Mesenchymal stem cell (in vitro differentiated cells and primary cell): Measurements from ENCODE around the gene SLC12A5.

Source experiments
- DNase-seq: peaks from one replicate; pipeline ENCODE4 v3.0.0-alpha.2; 2013
- H2AFZ ChIP-seq: one replicate; pipeline ENCODE4 v1.6.1; 2013; ENCODE audit warnings: low read depth, mild to moderate bottlenecking, control low read depth, inconsistent platforms, low read length, moderate library complexity
- H2AK5ac ChIP-seq: 2 replicates; pipeline ENCODE4 v1.6.1; 2013; ENCODE audit warnings: low read length, moderate library complexity, mild to moderate bottlenecking, inconsistent platforms; ENCODE audit not compliant: severe bottlenecking
- H2BK120ac ChIP-seq: one replicate; pipeline ENCODE4 v1.6.1; 2013; ENCODE audit warnings: low read depth, mild to moderate bottlenecking, inconsistent platforms, low read length, moderate library complexity
- H2BK12ac ChIP-seq, 2 experiments: one replicate each; pipeline ENCODE4 v1.6.1; 2013; ENCODE audit warnings: inconsistent platforms in 2 of 2, low read length in 2 of 2, mild to moderate bottlenecking in 2 of 2, moderate library complexity in 2 of 2, control low read depth in 1 of 2
- H2BK15ac ChIP-seq: one replicate; pipeline ENCODE4 v1.6.1; 2013; ENCODE audit warnings: mild to moderate bottlenecking, low read depth, inconsistent platforms; ENCODE audit not compliant: poor library complexity, severe bottlenecking
- H2BK5ac ChIP-seq: 2 replicates; pipeline ENCODE4 v1.6.1; 2013; ENCODE audit warnings: low read depth, mild to moderate bottlenecking, low read length, control low read depth, inconsistent platforms; ENCODE audit not compliant: poor library complexity, severe bottlenecking
- H3K14ac ChIP-seq, 2 experiments: one replicate each; pipeline ENCODE4 v1.6.1; 2013; ENCODE audit warnings: inconsistent platforms in 2 of 2, low read length in 2 of 2, control low read depth in 1 of 2, mild to moderate bottlenecking in 1 of 2, moderate library complexity in 1 of 2
- H3K18ac ChIP-seq, 2 experiments: one replicate each; pipeline ENCODE4 v1.6.1; 2013; ENCODE audit warnings: inconsistent platforms in 2 of 2, low read length in 2 of 2, control low read depth in 1 of 2, low read depth in 1 of 2, mild to moderate bottlenecking in 1 of 2
- H3K23ac ChIP-seq, 2 experiments: one replicate each; pipeline ENCODE4 v1.6.1; 2013; ENCODE audit warnings: inconsistent platforms in 2 of 2, low read length in 2 of 2, mild to moderate bottlenecking in 2 of 2, moderate library complexity in 2 of 2, control low read depth in 1 of 2
- H3K27ac ChIP-seq: 2 replicates; pipeline ENCODE4 v1.5.1; 2013; ENCODE audit warnings: mild to moderate bottlenecking, moderate library complexity, low read length, control low read depth, inconsistent platforms; ENCODE audit not compliant: poor library complexity, severe bottlenecking
- H3K27me3 ChIP-seq, 2 experiments: 2 replicates each; pipeline versions ENCODE4 v1.6.1 to v1.7.0; 2013; ENCODE audit warnings: low read length in 2 of 2, mild to moderate bottlenecking in 2 of 2, moderate library complexity in 2 of 2, control low read depth in 1 of 2, inconsistent platforms in 1 of 2; ENCODE audit not compliant: control insufficient read depth in 1 of 2, insufficient read depth in 1 of 2
- H3K36me3 ChIP-seq, 2 experiments: 2 replicates each; pipeline versions ENCODE4 v1.6.1 to v1.7.0; 2013; ENCODE audit warnings: low read length in 2 of 2, control low read depth in 1 of 2, inconsistent platforms in 1 of 2, low read depth in 1 of 2, mild to moderate bottlenecking in 1 of 2; ENCODE audit not compliant: insufficient read depth in 2 of 2, control insufficient read depth in 1 of 2
- H3K4ac ChIP-seq, 2 experiments: one replicate each; pipeline ENCODE4 v1.6.1; 2013; ENCODE audit warnings: inconsistent platforms in 2 of 2, low read length in 2 of 2, mild to moderate bottlenecking in 2 of 2, moderate library complexity in 2 of 2, control low read depth in 1 of 2, low read depth in 1 of 2
- H3K4me1 ChIP-seq: 2 replicates; pipeline ENCODE4 v1.6.1; 2013; ENCODE audit warnings: low read depth, low read length, control low read depth; ENCODE audit not compliant: control insufficient read depth, insufficient read depth
- H3K4me2 ChIP-seq: 2 replicates; pipeline ENCODE4 v1.6.1; 2013; ENCODE audit warnings: low read length, mild to moderate bottlenecking, inconsistent platforms; ENCODE audit not compliant: poor library complexity, severe bottlenecking
- H3K4me3 ChIP-seq, 2 experiments: 2 replicates each; pipeline versions ENCODE4 v1.5.1 to v1.7.0; 2013; ENCODE audit warnings: low read length in 2 of 2, mild to moderate bottlenecking in 2 of 2, control low read depth in 1 of 2, low read depth in 1 of 2; ENCODE audit not compliant: insufficient read depth in 1 of 2
- H3K79me1 ChIP-seq: replicated peaks from 2 replicates; pipeline ENCODE4 v1.6.1; 2013; ENCODE audit warnings: mild to moderate bottlenecking, control low read depth, low read length, inconsistent platforms; ENCODE audit not compliant: poor library complexity, severe bottlenecking
- H3K9ac ChIP-seq: 2 replicates; pipeline ENCODE4 v1.7.0; 2013; ENCODE audit warnings: mild to moderate bottlenecking, low read length, moderate library complexity
- H3K9me3 ChIP-seq: 2 replicates; pipeline ENCODE4 v1.7.0; 2013; ENCODE audit warnings: mild to moderate bottlenecking, low read length; ENCODE audit not compliant: control insufficient read depth
- H4K8ac ChIP-seq: one replicate; pipeline ENCODE4 v1.6.1; 2013; ENCODE audit warnings: inconsistent platforms, mild to moderate bottlenecking, low read length, moderate library complexity
- H4K91ac ChIP-seq: one replicate; pipeline ENCODE4 v1.6.1; 2013; ENCODE audit warnings: mild to moderate bottlenecking, low read length, inconsistent platforms
- WGBS: methylation state at CpG from one replicate; pipeline ENCODE4 v1.1.7; 2013; ENCODE audit warnings: mixed read lengths; 5-methylcytosine and 5-hydroxymethylcytosine counted together

SLC12A5 gene

DNA sequence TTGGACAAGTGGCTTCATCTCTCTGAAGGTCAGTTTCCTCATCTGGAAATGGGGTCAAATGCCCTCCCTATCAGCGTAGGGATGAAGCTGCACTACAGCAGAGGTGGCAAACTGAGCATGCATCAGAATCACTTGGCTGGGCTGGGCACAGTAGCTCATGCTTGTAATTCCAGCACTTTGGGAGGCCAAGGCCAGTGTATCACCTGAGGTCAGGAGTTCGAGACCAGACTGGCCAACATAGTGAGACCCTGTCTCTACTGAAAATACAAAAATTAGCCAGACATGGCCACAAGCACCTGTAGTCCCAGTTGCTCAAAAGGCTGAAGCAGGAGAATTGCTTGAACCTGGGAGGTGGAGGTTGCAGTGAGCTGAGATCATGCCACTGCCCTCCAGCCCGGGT lies 27.0 kb upstream of the SLC12A5 start:
- Histone ChIP-seq H3K27me3 (peaks cover 58 to 78% of the 10 kb centered on the region in 2 experiments), H3K9me3 (no peaks in the 10 kb centered on the region), H2BK120ac (no peak overlapping the region), H4K91ac (no peak overlapping the region), H2BK15ac (no peak overlapping the region), H4K8ac (no peak overlapping the region), H3K23ac (no peak overlapping the region), H2BK12ac (no peak overlapping the region), H2AK5ac (no peak overlapping the region), H3K4me3 (no peak overlapping the region), H3K79me1 (no peaks in the 10 kb centered on the region), H3K36me3 (no peaks in the 10 kb centered on the region), H3K18ac (no peak overlapping the region), H3K9ac (no peak overlapping the region), H2AFZ (no peak overlapping the region), H3K4me2 (no peak overlapping the region), H3K27ac (no peak overlapping the region), H2BK5ac (no peak overlapping the region), H3K14ac (no peak overlapping the region), H3K4me1 (no peaks in the 10 kb centered on the region), H3K4ac (no peak overlapping the region)
- 78% methylated on average over 3 of the region's 3 CpGs for WGBS
- no peak for DNase-seq

DNA sequence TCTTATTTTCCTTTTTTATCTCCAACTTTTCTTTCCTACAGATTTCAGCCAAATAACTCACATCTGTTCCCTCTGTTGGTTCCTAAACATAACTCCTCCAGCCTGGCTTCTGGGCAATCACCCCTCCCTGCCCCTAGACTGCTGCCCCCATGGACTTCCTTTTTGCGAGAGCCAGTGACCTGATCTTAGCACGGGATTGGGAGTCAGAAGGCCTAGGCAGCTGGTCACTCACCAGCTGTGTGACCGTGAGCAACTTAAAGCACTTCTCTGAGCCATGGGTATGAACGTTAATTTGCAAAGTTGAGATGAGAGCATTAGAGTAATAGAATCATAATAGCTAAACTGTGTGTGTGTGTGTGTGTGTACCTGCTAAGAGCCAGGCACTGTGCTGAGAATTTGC lies 24.8 kb upstream of the SLC12A5 start:
- Histone ChIP-seq H2BK12ac (no peak overlapping the region), H3K27me3 (peaks cover 55 to 77% of the 10 kb centered on the region in 2 experiments), H3K79me1 (no peaks in the 10 kb centered on the region), H3K4me2 (no peak overlapping the region), H2AK5ac (no peak overlapping the region), H3K27ac (no peak overlapping the region), H4K91ac (no peak overlapping the region), H3K9ac (no peak overlapping the region), H3K36me3 (no peaks in the 10 kb centered on the region), H4K8ac (no peak overlapping the region), H3K4me3 (no peak overlapping the region), H2BK5ac (no peak overlapping the region), H3K14ac (no peak overlapping the region), H2AFZ (no peak overlapping the region), H2BK15ac (no peak overlapping the region), H3K18ac (no peak overlapping the region), H2BK120ac (no peak overlapping the region), H3K4ac (no peak overlapping the region), H3K23ac (no peak overlapping the region), H3K4me1 (peaks cover 2% of the 10 kb centered on the region), H3K9me3 (no peaks in the 10 kb centered on the region)
- 38% methylated on average over 3 of the region's 4 CpGs for WGBS
- DNase-seq: no peak

DNA sequence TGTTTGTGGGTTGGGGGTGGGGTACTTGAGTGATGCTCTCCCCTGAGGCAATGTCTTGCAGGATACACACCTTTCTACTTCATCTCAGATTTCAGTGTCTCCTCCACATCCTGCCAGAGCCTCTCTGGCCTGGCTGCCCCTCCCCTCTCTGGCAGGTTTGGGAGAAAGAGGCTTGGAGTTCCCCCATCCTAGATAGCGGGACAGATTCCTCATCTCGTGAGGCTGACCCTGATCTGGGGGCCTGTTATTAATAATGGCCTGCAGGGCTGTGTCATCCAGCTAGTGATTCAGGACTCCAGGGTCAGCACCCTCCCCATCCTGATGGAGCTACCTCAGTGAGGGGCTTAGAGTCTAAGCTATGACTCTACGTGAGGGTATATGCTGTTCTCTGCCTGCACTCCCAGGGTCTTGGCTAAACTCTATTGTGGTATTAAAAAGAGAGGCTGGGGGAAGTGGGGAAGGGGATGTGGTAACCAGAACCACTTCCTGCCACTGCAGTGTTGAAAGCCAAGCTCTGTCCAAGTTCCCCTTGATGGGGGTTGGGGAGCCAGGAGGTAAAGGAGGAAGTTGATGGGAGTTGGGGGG lies 24.0 kb upstream of the SLC12A5 start:
- Histone ChIP-seq H2BK5ac (no peak overlapping the region), H3K4me1 (peaks cover 2% of the 10 kb centered on the region), H3K9ac (no peak overlapping the region), H2AK5ac (no peak overlapping the region), H3K9me3 (no peaks in the 10 kb centered on the region), H2BK12ac (no peak overlapping the region), H2BK15ac (no peak overlapping the region), H3K36me3 (no peaks in the 10 kb centered on the region), H3K14ac (no peak overlapping the region), H2AFZ (no peak overlapping the region), H3K27me3 (peaks cover 50 to 76% of the 10 kb centered on the region in 2 experiments), H3K27ac (no peak overlapping the region), H3K18ac (no peak overlapping the region), H3K23ac (no peak overlapping the region), H3K4ac (no peak overlapping the region), H4K91ac (no peak overlapping the region), H2BK120ac (no peak overlapping the region), H3K4me3 (no peak overlapping the region), H3K4me2 (no peak overlapping the region), H3K79me1 (no peaks in the 10 kb centered on the region), H4K8ac (no peak overlapping the region)
- no peak for DNase-seq
- WGBS: 36% methylated on average over 3 of the region's 3 CpGs

DNA sequence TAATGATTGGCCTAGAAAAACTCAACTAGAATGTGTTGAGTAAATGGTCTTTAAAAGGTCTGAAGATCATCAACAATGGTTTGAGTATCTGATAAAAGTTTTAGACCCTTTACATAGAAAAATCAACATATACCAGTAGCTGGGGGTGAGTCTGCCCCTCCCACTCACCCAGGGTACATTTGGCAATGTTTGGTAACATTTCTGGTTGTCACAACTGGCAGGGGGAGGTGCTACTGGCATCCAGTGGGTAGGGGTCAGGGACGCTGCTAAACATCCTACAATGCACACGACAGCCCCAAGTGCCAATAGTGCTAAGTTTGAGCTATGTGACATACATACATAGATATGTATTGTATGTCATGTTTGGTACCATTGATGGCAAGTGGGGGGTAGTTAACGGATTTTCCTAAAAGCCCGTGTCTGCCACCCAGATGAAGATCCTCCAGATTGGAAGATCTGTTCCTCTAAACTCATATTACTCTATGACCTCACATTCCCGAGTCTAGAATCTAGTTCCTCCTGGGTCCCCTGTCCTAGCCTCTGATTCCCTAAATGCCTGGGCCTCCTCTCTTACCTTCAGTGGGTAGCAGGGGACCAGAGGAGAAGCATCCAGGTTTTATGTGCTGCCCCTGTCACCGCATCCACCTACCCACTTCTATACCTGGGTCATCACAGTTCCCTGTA lies 22.9 kb upstream of the SLC12A5 start:
- H3K4me3 ChIP-seq: no peak overlapping the region
- H3K14ac ChIP-seq: no peak overlapping the region
- H3K4me2 ChIP-seq: no peak overlapping the region
- no peak overlapping the region for H2BK120ac ChIP-seq
- no peak for DNase-seq
- no peak overlapping the region for H3K27ac ChIP-seq
- H3K23ac ChIP-seq: no peak overlapping the region
- peaks cover 40 to 81% of the 10 kb centered on the region in 2 experiments for H3K27me3 ChIP-seq
- no peaks in the 10 kb centered on the region for H3K36me3 ChIP-seq
- no peak overlapping the region for H3K18ac ChIP-seq
- no peak overlapping the region for H2BK15ac ChIP-seq
- H4K8ac ChIP-seq: no peak overlapping the region
- no peak overlapping the region for H3K4ac ChIP-seq
- H3K9me3 ChIP-seq: no peaks in the 10 kb centered on the region
- H2AFZ ChIP-seq: no peak overlapping the region
- no peak overlapping the region for H3K9ac ChIP-seq
- 83% methylated on average over 3 of the region's 6 CpGs for WGBS
- H4K91ac ChIP-seq: no peak overlapping the region
- H3K4me1 ChIP-seq: peaks cover 2% of the 10 kb centered on the region
- H2BK12ac ChIP-seq: no peak overlapping the region
- H3K79me1 ChIP-seq: no peaks in the 10 kb centered on the region
- no peak overlapping the region for H2AK5ac ChIP-seq
- no peak overlapping the region for H2BK5ac ChIP-seq
